Measurements from ENCODE around the gene ZNF502.
"Not testable (repeated sequence)": the region's sequence is repeated elsewhere in the genome, so short reads cannot be mapped to it uniquely, and the experiment has no call there.

ZNF502 gene

DNA sequence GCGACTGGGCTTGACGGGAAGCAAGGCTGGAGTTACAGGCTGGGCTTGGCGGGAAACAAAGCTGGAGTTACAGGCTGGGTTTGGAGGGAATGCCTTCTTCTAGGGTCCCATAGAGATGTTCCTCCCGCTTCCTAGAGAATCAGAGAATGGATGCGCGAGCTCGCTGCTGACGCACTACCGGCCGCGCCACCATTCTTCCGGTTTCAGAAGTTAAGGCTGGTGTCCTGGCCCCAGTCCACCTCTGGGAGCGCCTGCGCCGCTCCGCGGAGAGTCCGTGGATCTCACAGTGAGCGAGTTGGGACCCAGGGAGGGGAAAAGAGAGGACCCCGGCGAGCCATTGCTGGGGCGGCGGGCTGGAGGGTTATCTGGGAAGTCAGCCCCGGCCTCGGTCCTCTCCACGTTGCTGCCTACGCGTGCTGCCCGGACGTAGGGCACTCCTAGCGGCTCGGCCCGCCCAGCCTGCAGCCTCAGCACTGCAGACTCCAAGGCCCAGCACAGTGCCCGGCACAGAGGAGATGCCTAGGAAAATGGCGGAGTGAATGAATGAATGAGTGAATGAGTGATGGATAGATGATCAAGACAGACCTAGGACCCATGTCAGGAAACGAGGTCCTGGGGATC lies at the start of gene ZNF502:
Gene ZNF502, plus strand, starts transcription at position 206 of the 621 bp plus-strand sequence. CDS start 7,602 bp downstream, outside the sequence.
- peak; percentile 75 for DNase-seq (ENCODE audit: low spot score)

DNA sequence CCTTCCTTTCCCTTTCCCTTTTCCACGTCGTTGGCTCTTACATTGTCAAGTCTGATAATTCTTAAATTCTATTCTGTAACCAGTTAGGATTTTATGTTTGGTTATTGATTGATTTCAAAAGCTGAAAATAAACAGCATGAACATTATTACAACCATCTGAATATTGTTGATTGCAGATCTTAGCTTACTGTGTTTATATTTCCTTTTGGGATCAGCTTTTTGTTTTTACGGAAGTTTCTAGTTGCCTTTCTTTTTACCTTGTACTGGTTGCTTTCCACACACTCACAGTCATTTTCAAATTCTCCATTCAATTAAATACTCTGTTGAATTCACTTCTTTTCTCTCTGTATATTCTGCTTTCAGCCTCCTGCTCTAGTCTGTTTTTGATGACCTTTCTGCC lies 47.3 kb upstream of the ZNF502 start:
- no peak for DNase-seq (ENCODE audit: low spot score)

DNA sequence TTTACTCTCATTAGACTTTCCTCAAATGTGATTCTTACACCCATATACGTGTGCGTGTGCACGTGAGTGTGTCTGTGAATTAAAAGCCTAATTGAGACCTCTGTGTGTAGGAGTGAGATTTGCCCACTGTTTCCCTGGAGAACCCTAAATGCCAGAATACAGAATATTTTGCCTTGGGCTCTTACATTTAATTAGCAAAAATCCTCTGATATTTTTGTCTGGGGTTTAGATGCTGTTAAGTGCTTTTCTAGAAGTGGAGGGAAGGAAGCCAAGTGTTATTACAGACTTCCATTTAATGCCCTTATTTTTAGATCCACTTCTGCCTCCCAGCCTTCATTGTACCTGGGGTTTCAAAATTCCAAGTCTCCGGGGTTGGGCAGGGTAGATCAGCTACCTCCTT lies 46.1 kb upstream of the ZNF502 start:
- no peak for DNase-seq (ENCODE audit: low spot score)

DNA sequence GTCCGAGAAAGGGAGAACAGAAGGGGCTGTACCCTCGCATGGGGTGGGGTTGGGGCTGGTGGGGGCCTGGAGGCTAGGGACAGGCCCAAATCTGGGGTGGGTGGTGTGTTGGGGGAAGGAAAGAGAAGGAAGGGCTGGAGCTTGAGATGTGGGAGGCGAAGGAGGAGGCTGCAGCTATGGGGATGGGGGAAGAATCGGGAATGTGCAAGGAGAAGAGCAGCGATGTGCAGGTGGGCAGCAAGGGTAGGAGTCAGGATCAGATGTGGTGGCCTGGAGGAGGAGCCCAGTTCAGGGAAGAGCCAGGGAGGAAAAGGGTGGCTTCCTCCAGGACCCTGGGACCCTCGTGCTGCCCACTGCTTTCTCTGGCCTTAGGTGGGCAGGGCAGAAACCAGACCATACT lies 42.7 kb upstream of the ZNF502 start:
- DNase-seq (ENCODE audit: low spot score) = no peak

DNA sequence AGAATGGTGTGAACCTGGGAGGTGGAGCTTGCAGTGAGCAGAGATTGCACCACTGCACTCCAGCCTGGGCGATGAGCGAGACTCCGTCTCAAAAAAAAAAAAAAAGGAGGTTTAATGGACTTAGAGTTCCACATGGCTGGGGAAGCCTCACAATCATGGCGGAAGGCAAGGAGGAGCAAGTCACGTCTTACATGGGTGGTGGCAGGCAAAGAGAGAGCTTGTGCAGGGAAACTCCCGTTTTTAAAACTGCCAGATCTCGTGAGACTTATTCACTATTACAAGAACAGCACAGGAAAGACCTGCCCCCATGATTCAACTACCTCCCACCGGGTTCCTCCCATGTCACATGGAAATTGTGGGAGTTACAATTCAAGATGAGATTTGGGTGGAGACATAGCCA lies 39.0 kb upstream of the ZNF502 start:
- not testable (repeated sequence) for DNase-seq (ENCODE audit: low spot score)

DNA sequence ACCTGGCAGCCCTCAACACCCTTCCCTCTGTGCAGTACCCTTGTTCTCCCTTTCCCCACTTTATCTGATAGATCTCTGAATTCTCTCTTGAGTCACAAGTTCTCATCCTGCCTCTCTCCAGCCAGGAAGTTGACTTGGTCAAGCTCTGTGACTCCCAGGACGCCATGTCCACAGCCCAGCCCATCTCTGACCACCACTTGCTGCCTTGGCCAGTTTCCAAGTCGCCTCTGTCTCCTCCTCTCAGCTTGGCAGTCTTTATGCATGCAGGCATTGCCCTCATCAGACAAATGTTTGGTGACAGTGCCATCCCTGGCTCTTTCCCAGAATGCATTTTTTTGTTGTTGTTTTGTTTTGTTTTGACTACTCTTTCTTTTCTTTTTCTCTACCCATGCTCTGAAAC lies 38.2 kb upstream of the ZNF502 start:
- DNase-seq (ENCODE audit: low spot score) = no peak

DNA sequence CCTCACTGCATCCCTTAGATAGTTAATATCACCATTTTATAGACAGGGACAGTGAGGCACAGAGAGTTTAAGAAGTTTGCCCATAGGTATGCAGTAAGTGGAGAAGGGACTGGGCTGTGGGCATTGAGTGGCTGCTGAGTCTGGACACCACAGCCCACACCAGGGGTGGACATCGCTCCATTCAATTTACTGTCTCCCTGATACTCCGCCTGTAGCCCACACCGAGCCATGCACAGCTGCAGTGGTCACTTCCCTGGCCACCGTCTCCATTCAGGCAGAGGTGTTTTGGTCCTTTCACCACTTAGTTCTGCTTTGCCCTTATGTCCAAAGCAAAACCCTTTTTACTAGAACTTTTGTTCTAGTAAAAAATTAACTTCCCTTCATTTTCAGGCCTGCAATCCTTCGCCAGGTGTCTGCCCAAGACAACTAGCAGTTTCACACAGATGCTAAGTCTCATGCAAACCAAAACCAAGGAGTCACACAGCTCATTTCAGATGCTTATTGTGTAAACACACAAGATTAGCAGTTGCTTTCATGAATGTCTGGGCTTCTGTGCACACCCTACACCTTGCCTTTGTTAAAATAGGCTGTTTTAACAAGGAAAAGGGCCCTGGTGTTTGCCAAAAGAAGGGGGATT lies 33.9 kb upstream of the ZNF502 start:
- DNase-seq (ENCODE audit: low spot score) = no peak

DNA sequence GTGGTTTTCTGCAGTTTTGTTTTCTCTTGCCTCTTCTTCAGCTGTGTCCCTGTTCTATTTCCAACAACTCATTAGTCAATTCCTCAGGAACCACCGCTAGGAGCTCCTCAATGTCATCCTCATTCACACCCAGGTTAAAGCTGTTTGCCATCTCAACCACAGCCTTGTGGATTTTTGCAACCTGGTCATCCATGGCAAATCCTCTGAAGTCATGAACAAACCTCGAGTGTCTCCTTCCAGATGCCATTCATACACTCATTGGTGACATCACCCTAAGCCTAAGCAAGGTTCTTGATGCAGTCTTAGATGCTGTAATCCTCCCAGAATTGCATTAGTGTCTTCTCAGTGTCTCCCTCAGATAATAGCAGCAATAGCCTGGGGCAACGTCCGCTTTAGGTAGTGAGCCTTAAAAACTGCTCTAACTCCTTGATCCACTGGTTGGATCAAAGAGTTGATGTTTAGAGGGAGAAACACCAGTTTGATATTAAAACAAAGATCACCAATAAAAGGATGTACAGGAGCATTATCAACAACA lies 31.5 kb upstream of the ZNF502 start:
- DNase-seq (ENCODE audit: low spot score) = no peak

DNA sequence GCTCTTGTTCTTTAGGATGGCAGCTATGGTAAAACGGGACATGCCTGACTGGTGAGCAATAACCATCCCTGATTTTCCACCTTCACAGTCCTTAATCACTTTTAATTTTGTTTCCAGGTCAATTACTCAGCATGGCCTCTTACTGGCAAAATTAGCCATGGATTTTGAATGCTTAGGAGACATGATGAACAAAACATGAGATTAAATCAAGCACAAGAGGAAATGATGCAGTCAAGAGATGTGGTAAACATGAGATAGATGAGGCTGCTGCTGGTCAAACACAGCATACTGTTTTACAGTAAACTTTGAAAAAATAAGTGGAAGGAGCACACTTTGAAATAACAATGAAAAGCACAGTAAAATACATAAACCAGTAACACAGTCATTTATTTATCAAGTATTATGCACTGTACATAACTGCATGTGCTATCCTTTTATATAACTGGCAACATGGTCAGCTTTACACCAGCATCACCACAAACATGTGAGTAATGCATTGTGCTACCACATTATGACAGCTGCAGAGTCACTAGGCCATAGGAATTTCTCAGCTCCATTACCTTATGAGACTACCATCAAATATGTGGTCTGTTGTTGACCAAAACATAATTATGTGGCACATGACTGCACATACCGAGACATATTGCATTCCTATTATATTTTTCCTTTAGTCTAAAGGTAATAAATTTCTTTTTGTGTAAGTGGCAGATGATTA lies 30.1 kb upstream of the ZNF502 start:
- DNase-seq (ENCODE audit: low spot score) = no peak

DNA sequence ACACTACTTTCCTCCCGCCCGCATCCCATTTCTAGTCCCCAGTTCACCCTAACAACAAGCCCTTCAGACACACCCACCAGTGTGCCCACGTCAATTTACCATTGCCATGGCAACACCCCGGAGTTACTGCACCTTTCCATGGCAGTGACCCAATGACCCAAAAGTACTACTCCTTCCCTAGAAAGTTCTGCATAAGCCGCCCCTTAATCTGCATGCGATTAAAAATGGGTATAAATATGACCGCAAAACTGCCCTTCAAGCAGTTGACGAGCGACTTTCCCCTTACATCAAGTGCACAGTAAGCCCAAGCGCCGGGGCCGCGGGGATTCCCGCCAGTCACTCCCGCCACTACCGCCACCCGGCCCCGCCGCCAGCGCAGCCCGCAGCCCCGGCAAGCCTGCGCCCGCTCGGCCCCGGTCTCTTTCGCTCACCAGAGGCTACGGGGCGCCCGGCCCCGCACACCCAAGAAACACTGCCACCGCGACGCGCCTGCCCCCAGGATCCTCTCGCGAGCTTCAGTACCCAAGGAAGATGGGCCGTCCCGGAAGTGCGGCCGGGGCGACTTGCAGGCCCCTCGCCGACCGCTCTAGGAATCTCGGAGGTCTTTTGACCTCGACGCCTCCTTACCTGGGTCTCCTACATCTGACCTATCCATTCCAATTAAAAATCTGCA lies 27.2 kb upstream of the ZNF502 start:
- DNase-seq (ENCODE audit: low spot score) = peak; percentile 84

DNA sequence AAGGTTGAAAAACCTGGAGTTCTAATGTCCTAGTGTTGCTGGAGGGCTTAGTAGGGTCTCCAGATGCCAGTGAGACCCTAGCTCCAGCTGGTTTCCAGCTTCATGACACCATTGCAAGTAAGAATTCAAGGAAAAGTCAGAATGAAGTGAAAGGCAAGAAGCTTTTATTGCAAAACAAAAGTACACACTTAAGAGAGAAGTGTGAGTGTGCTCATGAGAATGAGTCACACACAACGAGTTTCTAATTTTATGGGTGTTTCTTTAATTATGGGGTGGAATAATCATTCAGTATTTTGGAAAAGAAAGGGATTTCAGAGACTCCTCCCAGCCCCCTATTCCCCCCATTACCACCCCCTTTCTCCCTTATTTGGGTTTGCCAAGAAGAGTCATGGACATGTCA lies 24.6 kb upstream of the ZNF502 start:
- DNase-seq (ENCODE audit: low spot score) = no peak

DNA sequence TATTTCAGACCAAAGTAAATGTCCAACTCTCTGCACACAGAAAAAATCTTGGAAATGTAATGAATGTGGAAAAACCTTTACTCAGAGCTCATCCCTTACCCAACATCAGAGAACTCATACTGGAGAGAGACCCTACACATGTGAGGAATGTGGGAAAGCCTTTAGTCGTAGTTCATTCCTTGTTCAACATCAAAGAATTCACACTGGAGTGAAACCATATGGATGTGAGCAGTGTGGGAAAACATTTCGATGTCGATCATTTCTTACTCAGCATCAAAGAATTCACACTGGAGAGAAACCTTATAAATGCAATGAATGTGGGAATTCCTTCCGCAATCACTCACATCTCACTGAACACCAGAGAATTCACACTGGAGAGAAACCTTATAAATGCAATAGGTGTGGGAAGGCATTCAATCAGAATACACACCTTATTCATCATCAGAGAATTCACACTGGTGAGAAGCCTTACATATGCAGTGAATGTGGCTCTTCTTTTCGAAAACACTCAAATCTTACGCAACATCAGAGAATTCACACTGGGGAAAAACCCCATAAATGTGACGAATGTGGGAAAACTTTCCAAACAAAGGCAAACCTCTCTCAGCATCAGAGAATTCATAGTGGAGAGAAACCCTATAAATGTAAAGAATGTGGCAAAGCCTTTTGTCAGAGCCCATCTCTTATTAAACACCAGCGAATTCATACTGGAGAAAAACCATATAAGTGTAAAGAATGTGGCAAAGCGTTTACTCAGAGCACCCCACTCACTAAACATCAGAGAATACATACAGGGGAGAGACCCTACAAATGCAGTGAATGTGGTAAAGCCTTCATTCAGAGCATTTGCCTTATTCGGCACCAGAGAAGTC lies 9.0 kb downstream of the ZNF502 start:
- DNase-seq (ENCODE audit: low spot score) = no peak

DNA sequence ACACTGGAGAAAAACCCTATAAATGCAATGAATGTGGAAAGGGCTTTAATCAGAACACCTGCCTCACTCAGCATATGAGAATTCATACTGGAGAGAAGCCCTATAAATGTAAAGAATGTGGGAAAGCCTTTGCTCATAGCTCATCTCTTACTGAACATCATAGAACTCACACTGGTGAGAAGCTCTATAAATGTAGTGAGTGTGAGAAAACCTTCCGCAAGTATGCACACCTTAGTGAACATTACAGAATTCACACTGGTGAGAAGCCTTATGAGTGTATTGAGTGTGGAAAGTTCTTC lies 9.6 kb downstream of the ZNF502 start:
- DNase-seq (ENCODE audit: low spot score) = no peak

DNA sequence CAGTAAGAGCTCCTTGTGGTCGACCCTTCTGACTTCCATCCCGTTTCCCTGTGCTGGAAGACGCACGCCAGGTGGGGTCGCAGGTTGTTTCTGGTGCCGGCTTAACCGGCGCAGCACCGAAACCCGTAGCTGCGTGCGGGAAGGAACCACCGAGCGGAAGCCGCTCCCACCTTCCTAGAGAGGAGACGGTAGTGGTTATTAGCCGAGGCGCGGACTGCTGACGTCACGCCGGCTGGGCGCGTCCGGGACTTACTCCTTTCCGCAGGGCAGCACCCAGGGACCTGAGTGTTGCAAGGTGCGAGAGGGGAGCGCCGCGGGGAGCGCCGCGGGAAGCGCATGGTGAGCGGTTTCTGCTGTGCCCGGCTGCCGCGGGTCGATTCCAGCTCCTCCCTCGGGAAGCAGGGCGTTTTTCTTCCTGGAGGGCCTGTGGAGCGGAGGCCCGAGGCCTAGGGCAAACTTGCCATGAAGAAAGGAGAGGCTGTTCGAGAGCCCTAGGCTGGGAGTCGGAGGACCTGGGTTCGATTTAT lies 17.0 kb downstream of the ZNF502 start, which contains the start of gene ZNF501:
Gene ZNF501, plus strand, starts transcription at position 252 of the 527 bp plus-strand sequence. CDS start 4,787 bp downstream, outside the sequence.
- DNase-seq (ENCODE audit: low spot score) = peak; percentile 94

DNA sequence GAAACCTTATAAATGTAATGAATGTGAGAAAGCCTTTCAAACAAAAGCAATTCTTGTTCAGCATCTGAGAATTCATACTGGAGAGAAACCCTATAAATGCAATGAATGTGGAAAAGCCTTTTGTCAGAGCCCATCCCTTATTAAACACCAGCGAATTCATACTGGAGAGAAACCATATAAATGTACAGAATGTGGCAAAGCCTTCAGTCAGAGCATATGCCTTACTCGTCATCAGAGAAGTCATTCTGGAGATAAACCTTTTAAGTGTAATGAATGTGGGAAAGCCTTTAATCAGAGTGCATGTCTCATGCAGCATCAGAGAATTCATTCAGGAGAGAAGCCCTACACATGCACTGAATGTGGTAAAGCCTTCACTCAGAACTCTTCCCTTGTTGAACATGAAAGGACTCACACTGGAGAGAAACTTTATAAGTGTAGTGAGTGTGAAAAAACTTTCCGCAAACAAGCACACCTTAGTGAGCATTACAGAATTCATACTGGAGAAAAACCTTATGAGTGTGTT lies 22.2 kb downstream of the ZNF502 start:
- DNase-seq (ENCODE audit: low spot score) = no peak

DNA sequence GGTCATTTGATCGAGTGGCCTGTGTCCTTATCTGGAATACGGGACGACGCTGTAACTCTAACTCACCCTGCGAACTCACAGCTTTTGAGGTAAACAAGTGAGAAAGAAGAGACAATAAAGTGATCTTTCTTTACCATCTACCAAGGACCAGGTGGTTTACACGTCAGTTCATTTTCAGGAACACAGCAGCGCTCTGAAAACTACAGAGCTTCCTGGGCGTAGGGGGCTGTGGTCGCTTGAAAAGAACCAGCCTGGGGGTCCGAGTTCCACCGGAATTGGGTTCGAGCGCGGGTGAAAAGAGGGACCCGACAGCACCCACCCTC lies 48.6 kb downstream of the ZNF502 start:
- peak; percentile 23 for DNase-seq (ENCODE audit: low spot score)

DNA sequence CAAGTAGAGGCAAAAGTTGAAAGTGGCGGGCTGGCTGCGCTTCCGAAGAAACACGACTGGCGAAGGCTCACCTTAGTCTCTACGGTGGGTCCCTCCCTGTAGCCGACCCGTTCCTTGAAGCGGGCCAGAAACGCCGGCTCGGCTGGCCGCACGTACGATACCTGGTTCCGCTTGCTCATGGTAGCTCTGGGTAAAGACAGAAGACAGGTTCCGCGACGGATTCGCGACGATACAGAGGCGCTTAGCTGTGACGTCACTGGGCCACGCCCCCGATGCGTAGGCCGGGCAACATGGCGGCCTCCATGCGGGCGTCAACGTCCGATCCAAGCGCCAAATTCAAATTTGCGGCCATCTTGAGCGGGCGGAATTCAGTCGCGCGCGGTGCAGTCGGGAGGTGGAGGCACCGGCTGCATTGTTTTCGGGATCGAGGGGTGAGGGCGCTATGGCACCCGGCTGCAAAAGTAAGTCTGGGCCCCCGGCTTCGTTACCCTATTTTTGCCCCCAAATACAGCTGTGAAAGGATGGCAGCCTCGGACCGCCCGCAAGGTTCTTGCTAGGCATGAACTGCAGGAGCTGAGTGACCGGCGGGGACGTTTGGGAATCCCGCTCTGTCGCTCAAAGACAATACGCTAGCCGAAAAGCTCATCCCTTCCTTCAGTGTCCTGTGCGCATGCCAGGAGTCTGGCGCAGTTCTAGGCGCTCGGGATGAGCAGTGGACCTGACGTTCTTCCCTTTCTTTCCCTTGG lies 49.1 kb downstream of the ZNF502 start, which contains the start of the genes KIAA1143 and KIF15:
Gene KIAA1143, minus strand, starts transcription at position 196 of the 746 bp plus-strand sequence. Its CDS starts 17 bp downstream, at position 179.
Gene KIF15, plus strand, starts transcription at position 371 of the 746 bp plus-strand sequence. Its CDS starts 72 bp downstream, at position 443.
- DNase-seq (ENCODE audit: low spot score) = peak; percentile 93

DNA sequence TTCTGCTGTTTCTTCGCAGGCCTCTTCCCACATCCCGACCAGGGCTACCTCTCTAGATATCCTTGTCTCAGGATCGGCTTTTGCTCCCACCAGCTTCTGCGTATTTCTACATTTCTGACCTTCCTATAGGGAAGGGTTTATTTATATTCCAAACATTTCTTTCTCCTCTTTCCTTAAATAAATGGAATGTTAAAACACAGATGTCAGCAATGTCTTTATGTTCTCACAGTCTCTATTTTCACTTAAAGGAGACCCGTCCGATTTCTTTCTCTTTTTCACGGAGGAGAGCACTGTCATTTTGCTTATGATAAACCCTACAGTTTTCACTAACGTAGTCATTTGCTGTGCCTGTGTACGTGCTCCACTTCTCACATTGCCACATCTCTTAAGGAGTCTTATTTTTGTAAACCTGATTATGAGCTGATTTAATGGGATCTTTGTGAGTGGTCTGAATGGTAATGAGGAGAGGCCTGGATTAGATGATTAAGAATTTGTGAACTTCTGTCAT lies 49.8 kb downstream of the ZNF502 start:
- no peak for DNase-seq (ENCODE audit: low spot score)

DNA sequence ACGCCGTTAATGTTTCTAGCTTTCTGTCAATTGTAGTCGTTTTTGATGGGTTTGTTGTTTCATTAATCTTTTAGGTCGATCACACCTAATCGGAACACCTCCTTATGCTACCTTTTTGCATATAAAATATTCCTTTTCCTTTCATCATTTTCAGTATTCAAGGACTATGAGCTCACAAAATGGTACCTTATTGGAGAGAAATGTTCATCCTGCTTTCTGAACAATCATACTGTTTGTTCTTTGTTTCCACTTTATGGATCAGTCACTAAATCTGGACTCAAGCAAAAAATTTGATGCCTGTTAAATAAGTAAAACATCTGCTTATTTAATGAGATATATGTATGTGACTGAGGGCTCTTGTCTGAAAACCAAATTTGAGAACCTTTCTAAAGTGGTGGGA lies 50.2 kb downstream of the ZNF502 start:
- no peak for DNase-seq (ENCODE audit: low spot score)

DNA sequence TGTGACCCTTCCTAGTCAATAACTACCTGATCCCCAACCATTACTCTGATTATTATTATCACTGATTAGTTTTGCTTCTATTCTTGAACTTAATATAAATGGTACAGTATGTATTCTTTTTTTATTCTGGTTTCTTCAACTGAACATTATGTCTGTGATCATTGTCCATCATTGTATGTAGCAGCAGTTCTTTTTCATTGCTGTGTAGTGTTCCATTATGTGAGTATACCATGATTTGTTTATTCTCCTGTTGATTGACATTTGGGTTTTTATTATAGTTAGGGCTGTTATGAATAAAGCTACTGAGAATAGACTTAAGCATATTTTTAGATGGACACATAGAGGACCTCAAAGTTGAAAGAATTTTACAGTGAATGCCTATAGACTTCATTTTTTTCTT lies 51.8 kb downstream of the ZNF502 start:
- DNase-seq (ENCODE audit: low spot score) = no peak
